Immature natural killer cell (primary cell): ENCODE measurements around the gene MUC5B. TPM values are rescaled to one million over a fixed set of nuclear protein-coding genes. Genes with fewer than 3 reads are reported as not detected.
"Not testable (repeated sequence)": the region's sequence is repeated elsewhere in the genome, so short reads cannot be mapped to it uniquely, and the experiment has no call there.

Experiments
- DNase-seq, 3 donors: peaks; one replicate each; pipeline ENCODE4 v3.0.0; 2022; ENCODE audit warnings: mixed read lengths in 1 of 3
- H3K27ac Mint-ChIP-seq, 6 donors: one replicate each; pipeline ENCODE4 v1.8.0; 2020; ENCODE audit warnings: mixed read lengths in 6 of 6, mild to moderate bottlenecking in 5 of 6, inconsistent platforms in 4 of 6, moderate library complexity in 3 of 6
- H3K27me3 Mint-ChIP-seq, 3 donors: one replicate each; pipeline ENCODE4 v1.8.0; 2020 to 2021; ENCODE audit warnings: low read depth in 3 of 3, mild to moderate bottlenecking in 3 of 3, mixed read lengths in 3 of 3, moderate library complexity in 3 of 3, inconsistent platforms in 1 of 3
- H3K36me3 Mint-ChIP-seq, 3 donors: one replicate each; pipeline ENCODE4 v1.8.0; 2020; ENCODE audit warnings: mixed read lengths in 3 of 3, inconsistent platforms in 2 of 3, mild to moderate bottlenecking in 2 of 3
- H3K4me1 Mint-ChIP-seq, 2 donors: one replicate each; pipeline ENCODE4 v1.8.0; 2020; ENCODE audit warnings: inconsistent platforms in 2 of 2, mild to moderate bottlenecking in 2 of 2, mixed read lengths in 2 of 2, moderate library complexity in 1 of 2
- H3K4me3 Mint-ChIP-seq, 5 donors: one replicate each; pipeline ENCODE4 v1.8.0; 2020; ENCODE audit warnings: mild to moderate bottlenecking in 5 of 5, mixed read lengths in 5 of 5, inconsistent platforms in 3 of 5, moderate library complexity in 3 of 5
- H3K9me3 Mint-ChIP-seq, 6 donors: one replicate each; pipeline ENCODE4 v1.8.0; 2020; ENCODE audit warnings: mild to moderate bottlenecking in 6 of 6, mixed read lengths in 6 of 6, inconsistent platforms in 4 of 6, moderate library complexity in 3 of 6
- polyA plus RNA-seq, 3 donors: library from polyadenylated mRNA; unstranded; fragments of 300-500 nt; fragmentation: Illumina TruSeq; gene quantifications; one replicate each; pipeline ENCODE4 v1.2.3, GENCODE V29; 2021

MUC5B gene, protein sequence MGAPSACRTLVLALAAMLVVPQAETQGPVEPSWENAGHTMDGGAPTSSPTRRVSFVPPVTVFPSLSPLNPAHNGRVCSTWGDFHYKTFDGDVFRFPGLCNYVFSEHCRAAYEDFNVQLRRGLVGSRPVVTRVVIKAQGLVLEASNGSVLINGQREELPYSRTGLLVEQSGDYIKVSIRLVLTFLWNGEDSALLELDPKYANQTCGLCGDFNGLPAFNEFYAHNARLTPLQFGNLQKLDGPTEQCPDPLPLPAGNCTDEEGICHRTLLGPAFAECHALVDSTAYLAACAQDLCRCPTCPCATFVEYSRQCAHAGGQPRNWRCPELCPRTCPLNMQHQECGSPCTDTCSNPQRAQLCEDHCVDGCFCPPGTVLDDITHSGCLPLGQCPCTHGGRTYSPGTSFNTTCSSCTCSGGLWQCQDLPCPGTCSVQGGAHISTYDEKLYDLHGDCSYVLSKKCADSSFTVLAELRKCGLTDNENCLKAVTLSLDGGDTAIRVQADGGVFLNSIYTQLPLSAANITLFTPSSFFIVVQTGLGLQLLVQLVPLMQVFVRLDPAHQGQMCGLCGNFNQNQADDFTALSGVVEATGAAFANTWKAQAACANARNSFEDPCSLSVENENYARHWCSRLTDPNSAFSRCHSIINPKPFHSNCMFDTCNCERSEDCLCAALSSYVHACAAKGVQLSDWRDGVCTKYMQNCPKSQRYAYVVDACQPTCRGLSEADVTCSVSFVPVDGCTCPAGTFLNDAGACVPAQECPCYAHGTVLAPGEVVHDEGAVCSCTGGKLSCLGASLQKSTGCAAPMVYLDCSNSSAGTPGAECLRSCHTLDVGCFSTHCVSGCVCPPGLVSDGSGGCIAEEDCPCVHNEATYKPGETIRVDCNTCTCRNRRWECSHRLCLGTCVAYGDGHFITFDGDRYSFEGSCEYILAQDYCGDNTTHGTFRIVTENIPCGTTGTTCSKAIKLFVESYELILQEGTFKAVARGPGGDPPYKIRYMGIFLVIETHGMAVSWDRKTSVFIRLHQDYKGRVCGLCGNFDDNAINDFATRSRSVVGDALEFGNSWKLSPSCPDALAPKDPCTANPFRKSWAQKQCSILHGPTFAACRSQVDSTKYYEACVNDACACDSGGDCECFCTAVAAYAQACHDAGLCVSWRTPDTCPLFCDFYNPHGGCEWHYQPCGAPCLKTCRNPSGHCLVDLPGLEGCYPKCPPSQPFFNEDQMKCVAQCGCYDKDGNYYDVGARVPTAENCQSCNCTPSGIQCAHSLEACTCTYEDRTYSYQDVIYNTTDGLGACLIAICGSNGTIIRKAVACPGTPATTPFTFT (N-terminal part only)
- not detected for polyA plus RNA-seq

DNA sequence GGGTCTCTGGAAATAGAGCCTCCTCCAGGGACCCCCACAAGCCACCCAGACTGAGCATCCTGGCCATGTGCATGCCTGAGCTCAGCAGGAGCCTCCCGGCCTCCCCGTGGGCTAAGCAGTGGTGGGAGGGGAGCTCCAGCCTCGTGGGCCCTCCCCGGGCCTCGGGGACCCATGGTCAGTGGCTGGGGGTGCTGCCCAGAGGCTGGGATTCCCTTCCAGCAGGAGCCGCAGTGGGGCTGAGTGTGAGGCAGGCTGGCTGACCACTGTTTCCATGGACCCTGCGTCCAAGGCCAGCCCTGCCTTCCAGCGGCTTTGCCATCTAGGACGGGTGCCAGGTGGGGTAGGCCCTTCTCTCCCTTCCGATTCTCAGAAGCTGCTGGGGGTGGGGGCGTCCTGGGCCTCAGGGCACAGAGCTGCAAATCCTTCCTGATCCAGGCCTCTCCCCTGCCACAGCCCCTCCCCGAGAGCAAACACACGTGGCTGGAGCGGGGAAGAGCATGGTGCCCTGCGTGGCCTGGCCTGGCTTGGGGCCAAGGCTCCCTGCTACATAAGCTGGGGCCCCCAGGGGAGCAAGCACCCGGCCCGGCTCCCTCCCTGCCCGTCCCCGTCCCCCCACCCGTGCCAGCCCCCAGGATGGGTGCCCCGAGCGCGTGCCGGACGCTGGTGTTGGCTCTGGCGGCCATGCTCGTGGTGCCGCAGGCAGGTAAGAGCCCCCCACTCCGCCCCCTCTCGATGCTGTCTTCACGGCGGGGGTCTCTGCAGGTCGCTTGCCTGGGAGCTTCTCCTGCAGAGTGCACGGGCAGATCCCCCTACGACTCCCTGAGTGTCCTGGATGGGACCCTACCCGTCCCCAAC is at the start of gene MUC5B:
TSS of gene MUC5B (plus strand) at position 576 of the 855 bp plus-strand sequence. CDS start at position 634, 58 bp downstream.
- H3K9me3 Mint-ChIP-seq, result no peaks in the 10 kb centered on the region
- H3K27ac Mint-ChIP-seq, result no peak within 1 kb of the TSS
- H3K4me1 Mint-ChIP-seq, result no peaks in the 10 kb centered on the region
- no peaks in the 10 kb centered on the region for H3K36me3 Mint-ChIP-seq
- peaks cover 2 to 4% (median 4%) of the 10 kb centered on the region in 3 donors for H3K27me3 Mint-ChIP-seq
- no peak within 1 kb of the TSS for H3K4me3 Mint-ChIP-seq
- DNase-seq, result no peak

DNA sequence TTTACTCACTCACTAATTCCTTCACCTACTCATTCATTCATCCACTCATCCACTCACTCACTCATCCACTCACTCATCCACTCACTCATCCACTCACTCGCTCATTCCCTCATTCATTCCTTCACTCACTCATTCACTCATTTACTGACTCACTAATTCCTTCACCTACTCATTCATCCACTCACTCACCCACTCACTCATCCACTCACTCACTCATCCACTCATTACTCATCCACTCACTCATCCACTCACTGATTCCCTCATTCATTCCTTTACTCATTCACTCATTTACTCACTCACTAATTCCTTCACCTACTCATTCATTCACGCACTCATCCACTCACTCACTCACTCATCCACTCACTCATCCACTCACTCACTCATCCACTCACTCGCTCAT is 49.5 kb upstream of the MUC5B start:
- H3K27ac Mint-ChIP-seq, H3K36me3 Mint-ChIP-seq, H3K4me3 Mint-ChIP-seq: not testable (repeated sequence)

DNA sequence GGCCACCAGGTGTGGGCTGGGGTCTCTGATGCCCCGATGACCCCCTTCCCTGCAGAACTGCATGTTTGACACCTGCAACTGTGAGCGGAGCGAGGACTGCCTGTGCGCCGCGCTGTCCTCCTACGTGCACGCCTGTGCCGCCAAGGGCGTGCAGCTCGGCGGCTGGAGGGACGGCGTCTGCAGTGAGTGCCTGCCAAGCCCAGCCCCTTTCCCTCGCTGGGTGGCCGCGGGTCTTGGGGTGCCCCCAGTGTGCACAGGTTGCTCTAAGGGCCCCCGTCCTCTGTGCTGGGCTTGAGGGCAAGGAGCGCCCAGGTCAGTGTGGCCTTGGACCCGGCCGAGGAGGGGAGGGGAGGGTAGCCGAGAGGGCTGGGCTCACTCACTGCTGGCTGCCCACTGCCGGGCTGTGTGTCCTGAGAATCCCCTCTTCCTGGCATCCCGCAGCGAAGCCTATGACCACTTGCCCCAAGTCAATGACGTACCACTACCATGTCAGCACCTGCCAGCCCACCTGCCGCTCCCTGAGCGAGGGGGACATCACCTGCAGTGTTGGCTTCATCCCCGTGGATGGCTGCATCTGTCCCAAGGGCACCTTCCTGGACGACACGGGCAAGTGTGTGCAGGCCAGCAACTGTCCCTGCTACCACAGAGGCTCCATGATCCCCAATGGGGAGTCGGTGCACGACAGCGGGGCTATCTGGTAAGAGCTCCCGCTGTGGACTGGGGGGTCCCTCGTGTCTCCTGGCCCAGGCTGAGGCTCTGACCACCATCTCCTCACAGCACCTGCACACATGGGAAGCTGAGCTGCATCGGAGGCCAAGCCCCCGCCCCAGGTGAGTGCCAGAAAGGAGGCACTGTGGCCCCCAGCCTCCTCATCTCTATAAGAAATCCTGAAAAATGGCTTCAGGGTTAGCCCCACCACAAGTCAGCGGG is 48.2 kb upstream of the MUC5B start:
- peaks cover 0 to 3% (median 0%) of the 10 kb centered on the region in 3 donors for H3K27me3 Mint-ChIP-seq
- no peak for DNase-seq
- no peak overlapping the region for H3K27ac Mint-ChIP-seq
- peaks cover 0 to 2% (median 0%) of the 10 kb centered on the region in 6 donors for H3K9me3 Mint-ChIP-seq
- H3K4me1 Mint-ChIP-seq, result no peaks in the 10 kb centered on the region
- H3K36me3 Mint-ChIP-seq, result no peaks in the 10 kb centered on the region
- H3K4me3 Mint-ChIP-seq, result no peak overlapping the region

More for the DNA sequence above, 49.5 kb upstream of the MUC5B start:
- not testable (repeated sequence) for H3K4me1 Mint-ChIP-seq, DNase-seq, H3K27me3 Mint-ChIP-seq, H3K9me3 Mint-ChIP-seq

DNA sequence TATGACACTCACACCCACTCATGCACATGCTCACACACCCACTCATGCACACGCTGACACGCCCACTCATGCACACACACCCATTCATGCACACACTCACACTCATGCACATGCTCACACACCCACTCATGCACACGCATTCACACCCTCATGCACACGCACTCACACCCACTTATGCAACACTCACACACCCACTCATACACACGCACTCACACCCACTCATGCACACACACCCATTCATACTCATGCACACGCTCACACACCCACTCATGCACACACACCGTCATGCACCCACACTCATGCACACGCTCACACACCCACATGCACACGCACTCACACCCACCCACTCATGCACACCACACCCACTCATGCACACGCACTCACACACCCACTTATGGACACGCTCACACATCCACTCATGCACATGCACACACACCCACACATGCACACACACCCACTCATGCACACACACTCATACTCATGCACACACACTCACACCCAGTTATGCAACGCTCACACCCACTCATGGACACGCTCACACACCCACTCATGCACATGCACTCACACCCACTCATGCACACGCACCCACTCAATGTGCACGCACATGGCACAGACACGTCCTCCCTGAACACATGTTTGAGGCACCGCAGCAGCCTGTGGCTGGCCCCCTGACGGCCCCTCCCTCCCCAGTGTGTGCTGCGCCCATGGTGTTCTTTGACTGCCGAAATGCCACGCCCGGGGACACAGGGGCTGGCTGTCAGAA is 47.2 kb upstream of the MUC5B start:
- Mint-ChIP-seq H3K27ac (no peak overlapping the region), H3K9me3 (peaks cover 0 to 2% (median 0%) of the 10 kb centered on the region in 6 donors), H3K4me1 (no peaks in the 10 kb centered on the region), H3K36me3 (no peaks in the 10 kb centered on the region), H3K27me3 (peaks cover 0 to 3% (median 0%) of the 10 kb centered on the region in 3 donors), H3K4me3 (no peak overlapping the region)
- no peak for DNase-seq

DNA sequence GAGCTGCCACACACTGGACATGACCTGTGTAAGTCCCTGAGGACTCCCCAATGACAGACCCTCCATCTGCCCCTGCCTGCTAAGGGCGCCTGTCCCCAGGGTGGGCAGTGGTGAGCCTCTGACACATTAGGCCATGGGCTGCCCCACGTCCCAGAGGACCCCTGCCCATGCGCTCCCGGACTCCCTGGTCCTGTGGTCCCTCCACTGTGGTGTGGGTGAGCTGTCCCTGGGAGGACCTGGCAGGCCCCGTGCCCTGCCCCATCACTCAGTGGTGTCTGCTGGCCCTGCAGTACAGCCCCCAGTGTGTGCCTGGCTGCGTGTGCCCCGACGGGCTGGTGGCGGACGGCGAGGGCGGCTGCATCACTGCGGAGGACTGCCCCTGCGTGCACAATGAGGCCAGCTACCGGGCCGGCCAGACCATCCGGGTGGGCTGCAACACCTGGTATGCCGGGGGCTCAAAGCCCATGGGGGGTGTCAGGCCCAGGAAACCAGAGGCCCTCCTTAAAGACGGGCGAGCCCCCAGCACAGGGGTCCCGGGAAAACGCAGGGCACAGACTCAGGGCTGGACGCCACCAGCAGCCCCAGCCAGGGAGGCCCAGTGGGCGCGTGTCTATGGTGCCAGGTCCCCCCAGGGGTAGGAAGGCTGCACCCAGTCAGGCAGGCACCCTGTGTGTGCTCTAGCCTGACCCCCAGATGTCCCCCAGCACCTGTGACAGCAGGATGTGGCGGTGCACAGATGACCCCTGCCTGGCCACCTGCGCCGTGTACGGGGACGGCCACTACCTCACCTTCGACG is 46.4 kb upstream of the MUC5B start:
- peaks cover 0 to 3% (median 0%) of the 10 kb centered on the region in 3 donors for H3K27me3 Mint-ChIP-seq
- H3K27ac Mint-ChIP-seq, result no peak overlapping the region

DNA sequence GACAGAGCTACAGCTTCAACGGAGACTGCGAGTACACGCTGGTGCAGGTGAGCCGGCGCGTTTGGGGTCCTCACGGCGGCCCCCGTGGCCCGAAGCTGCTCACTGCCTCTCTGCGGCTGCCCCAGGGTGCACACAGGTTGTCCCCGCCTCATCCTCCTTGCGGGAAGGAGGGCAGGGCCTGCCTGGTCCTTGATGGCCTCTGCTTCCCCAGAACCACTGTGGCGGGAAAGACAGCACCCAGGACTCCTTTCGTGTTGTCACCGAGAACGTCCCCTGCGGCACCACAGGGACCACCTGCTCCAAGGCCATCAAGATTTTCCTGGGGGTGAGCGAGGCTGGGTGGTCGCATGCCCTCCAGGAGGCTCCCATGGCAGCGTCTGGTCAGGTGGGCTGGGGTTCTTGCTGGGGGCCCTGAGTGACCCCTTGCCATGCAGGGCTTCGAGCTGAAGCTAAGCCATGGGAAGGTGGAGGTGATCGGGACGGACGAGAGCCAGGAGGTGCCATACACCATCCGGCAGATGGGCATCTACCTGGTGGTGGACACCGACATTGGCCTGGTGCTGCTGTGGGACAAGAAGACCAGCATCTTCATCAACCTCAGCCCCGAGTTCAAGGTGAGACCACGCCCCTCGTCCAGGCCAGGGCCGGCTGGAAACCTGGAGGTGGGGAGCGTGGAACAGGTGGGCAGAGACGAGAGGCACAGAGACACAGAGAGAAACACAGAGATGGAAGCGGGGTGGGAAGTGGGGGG is 45.7 kb upstream of the MUC5B start:
- H3K9me3 Mint-ChIP-seq, result peaks cover 0 to 1% (median 0%) of the 10 kb centered on the region in 6 donors

More for the DNA sequence above, 46.4 kb upstream of the MUC5B start:
- no peaks in the 10 kb centered on the region for H3K4me1 Mint-ChIP-seq
- H3K9me3 Mint-ChIP-seq, result peaks cover 0 to 2% (median 0%) of the 10 kb centered on the region in 6 donors
- DNase-seq, result no peak
- H3K36me3 Mint-ChIP-seq, result no peaks in the 10 kb centered on the region
- no peak overlapping the region for H3K4me3 Mint-ChIP-seq

DNA sequence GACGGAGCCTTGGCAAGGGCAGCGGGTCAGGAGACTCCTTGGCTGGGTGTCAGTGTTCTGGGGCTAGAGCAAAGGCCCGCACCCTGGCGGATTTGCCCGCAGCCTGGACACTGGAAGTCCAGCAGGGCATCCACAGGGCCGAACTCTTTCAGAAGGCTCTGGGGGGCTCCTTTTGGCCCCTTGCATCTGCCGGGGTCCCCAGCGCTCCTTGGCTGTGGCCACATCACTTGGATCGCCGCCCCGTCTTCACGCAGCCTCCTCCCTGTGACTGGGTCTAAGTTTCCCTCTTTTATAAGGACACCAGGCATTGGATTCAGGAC is 45.1 kb upstream of the MUC5B start:
- DNase-seq, result no peak
- H3K9me3 Mint-ChIP-seq, result peaks cover 0 to 1% (median 0%) of the 10 kb centered on the region in 6 donors
- H3K27me3 Mint-ChIP-seq, result no peaks in the 10 kb centered on the region
- no peak overlapping the region for H3K27ac Mint-ChIP-seq
- no peak overlapping the region for H3K4me3 Mint-ChIP-seq
- peaks cover 0 to 3% of the 10 kb centered on the region in 2 donors for H3K4me1 Mint-ChIP-seq
- H3K36me3 Mint-ChIP-seq, result no peaks in the 10 kb centered on the region

More for the DNA sequence above, 45.7 kb upstream of the MUC5B start:
- Mint-ChIP-seq H3K27ac (no peak overlapping the region), H3K27me3 (no peaks in the 10 kb centered on the region), H3K4me1 (peaks cover 0 to 3% of the 10 kb centered on the region in 2 donors), H3K36me3 (no peaks in the 10 kb centered on the region), H3K4me3 (no peak overlapping the region)
- no peak for DNase-seq

DNA sequence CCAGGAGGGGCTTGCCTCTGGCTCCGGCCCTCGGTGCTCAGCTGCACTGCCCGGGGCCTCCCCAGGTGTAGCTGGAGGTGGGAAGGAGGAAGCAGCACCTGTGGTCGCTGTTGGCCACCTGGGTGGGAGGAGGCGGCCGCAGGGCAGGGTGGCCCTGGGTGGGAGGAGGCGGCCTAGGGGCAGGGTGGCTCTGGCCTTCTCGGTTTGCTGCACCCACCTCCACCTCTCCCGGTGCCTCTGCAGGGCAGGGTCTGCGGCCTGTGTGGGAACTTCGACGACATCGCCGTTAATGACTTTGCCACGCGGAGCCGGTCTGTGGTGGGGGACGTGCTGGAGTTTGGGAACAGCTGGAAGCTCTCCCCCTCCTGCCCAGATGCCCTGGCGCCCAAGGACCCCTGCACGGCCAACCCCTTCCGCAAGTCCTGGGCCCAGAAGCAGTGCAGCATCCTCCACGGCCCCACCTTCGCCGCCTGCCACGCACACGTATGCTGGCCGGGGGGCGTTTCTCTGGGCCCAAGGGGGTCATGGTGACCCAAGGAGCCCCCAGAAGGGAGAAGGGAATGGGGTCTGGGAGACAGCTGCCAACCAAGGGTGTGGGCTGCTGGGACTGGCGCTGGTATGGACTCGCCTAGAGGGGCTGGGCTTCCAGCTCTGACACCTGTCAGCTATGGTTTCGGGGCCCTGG is 44.5 kb upstream of the MUC5B start:
- no peaks in the 10 kb centered on the region for H3K27me3 Mint-ChIP-seq
- no peaks in the 10 kb centered on the region for H3K36me3 Mint-ChIP-seq
- H3K4me3 Mint-ChIP-seq, result no peak overlapping the region
- DNase-seq, result no peak
- H3K4me1 Mint-ChIP-seq, result peaks cover 0 to 3% of the 10 kb centered on the region in 2 donors
- peaks cover 0 to 1% (median 0%) of the 10 kb centered on the region in 6 donors for H3K9me3 Mint-ChIP-seq
- H3K27ac Mint-ChIP-seq, result no peak overlapping the region

DNA sequence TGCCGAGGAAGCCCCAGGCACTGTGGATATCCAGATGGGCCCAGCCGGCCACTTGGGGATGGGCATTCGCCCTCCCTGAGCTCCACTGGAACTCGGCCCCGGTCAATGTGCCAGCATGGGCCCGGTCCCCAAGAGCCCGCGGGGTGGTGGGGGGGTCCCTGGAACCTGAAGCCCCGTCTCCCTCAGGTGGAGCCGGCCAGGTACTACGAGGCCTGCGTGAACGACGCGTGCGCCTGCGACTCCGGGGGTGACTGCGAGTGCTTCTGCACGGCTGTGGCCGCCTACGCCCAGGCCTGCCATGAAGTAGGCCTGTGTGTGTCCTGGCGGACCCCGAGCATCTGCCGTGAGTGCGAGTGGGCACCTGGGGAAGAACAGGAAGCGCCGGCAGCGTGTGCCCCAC is 44.0 kb upstream of the MUC5B start:
- Mint-ChIP-seq H3K27ac (no peak overlapping the region), H3K36me3 (no peaks in the 10 kb centered on the region), H3K4me3 (no peak overlapping the region), H3K27me3 (no peaks in the 10 kb centered on the region), H3K4me1 (peaks cover 0 to 3% of the 10 kb centered on the region in 2 donors), H3K9me3 (peaks cover 0 to 1% (median 0%) of the 10 kb centered on the region in 6 donors)
- no peak for DNase-seq

DNA sequence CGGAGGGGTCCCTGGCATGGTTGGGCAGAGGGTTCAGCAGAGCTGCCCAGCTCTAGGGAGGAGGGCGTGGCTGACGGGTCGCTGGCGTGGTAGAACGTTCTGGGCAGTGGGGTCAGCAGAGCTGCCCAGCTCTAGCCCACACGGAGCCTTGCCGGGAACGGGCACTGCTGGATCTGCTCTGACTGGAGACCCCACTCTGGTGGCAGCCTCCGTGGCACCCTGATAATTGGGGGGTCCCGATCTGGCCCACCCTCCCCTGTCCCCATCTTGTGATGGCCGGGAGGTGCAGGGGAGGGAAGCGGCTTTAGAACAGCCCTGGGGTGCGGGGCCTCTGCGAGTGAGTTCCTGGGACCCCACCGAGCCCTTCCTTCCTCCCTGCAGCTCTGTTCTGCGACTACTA is 43.2 kb upstream of the MUC5B start:
- Mint-ChIP-seq H3K4me3 (no peak overlapping the region), H3K27ac (no peak overlapping the region), H3K9me3 (peaks cover 0 to 1% (median 0%) of the 10 kb centered on the region in 6 donors), H3K27me3 (no peaks in the 10 kb centered on the region), H3K36me3 (no peaks in the 10 kb centered on the region), H3K4me1 (peaks cover 0 to 3% of the 10 kb centered on the region in 2 donors)
- no peak for DNase-seq
